Measurements from ENCODE around the gene TANK. TPM values are rescaled to one million over a fixed set of nuclear protein-coding genes. Genes with fewer than 3 reads are reported as not detected.
"Not testable (repeated sequence)": the region's sequence is repeated elsewhere in the genome, so short reads cannot be mapped to it uniquely, and the experiment has no call there.

Gene TANK
- total and polyA plus RNA-seq, 4 donors, result 17.2 to 62.1 (median 42.3) TPM

DNA sequence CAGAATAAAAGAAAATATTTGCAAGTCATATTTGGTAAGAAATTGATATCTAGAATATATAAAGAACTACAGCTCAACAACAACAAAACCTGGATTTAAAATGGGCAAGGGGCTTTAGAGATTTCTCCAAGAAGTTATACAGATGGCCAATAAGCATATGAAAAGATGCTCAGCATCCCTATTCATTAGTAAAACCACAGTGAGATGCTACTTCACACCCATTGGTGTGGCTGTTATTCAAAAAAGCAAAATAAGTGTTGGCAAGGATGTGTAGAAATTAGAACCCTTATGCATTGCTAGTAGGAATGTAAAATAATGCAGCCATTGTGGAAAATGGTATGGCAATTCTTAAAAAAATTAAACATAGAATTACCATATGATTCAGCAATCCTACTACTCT is 29.8 kb downstream of the TANK start:
- H3K27ac ChIP-seq (ENCODE audit: low read depth in 1 of 2, low read length in 2 of 2), result no peak overlapping the region
- H3K27me3 ChIP-seq (ENCODE audit: control insufficient read depth in 4 of 4, insufficient read depth in 4 of 4, low read length in 3 of 4), result no peaks in the 10 kb centered on the region
- no peak overlapping the region for H3K9ac ChIP-seq (ENCODE audit: low read depth in 1 of 2, low read length in 2 of 2)
- peaks cover 0 to 20% (median 8%) of the 10 kb centered on the region in 4 donors for H3K36me3 ChIP-seq (ENCODE audit: control insufficient read depth in 4 of 4, insufficient read depth in 3 of 4, low read depth in 1 of 4, low read length in 3 of 4)
- DNase-seq (ENCODE audit: low spot score), result no peak
- H3K4me1 ChIP-seq (ENCODE audit: control insufficient read depth in 4 of 4, insufficient read depth in 4 of 4, low read length in 3 of 4), result no peaks in the 10 kb centered on the region
- H3K4me3 ChIP-seq (ENCODE audit: low read depth in 1 of 3, low read length in 3 of 3), result no peak overlapping the region
- TF ChIP-seq FOXA1 (IDR thresholded peaks at IDR 0.05), result no peak
- no peak for TF ChIP-seq RAD21 (IDR thresholded peaks at IDR 0.05)
- TF ChIP-seq, protein P1, sequence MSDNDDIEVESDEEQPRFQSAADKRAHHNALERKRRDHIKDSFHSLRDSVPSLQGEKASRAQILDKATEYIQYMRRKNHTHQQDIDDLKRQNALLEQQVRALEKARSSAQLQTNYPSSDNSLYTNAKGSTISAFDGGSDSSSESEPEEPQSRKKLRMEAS (IDR thresholded peaks at IDR 0.05), result no peak
- TF ChIP-seq GABPA (IDR thresholded peaks at IDR 0.05 in 1 of 2, conservative IDR thresholded peaks at IDR 0.05 in 1 of 2), result no peak
- TF ChIP-seq, protein P2, sequence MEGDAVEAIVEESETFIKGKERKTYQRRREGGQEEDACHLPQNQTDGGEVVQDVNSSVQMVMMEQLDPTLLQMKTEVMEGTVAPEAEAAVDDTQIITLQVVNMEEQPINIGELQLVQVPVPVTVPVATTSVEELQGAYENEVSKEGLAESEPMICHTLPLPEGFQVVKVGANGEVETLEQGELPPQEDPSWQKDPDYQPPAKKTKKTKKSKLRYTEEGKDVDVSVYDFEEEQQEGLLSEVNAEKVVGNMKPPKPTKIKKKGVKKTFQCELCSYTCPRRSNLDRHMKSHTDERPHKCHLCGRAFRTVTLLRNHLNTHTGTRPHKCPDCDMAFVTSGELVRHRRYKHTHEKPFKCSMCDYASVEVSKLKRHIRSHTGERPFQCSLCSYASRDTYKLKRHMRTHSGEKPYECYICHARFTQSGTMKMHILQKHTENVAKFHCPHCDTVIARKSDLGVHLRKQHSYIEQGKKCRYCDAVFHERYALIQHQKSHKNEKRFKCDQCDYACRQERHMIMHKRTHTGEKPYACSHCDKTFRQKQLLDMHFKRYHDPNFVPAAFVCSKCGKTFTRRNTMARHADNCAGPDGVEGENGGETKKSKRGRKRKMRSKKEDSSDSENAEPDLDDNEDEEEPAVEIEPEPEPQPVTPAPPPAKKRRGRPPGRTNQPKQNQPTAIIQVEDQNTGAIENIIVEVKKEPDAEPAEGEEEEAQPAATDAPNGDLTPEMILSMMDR (IDR thresholded peaks at IDR 0.05; ENCODE audit: low read depth, low read length, missing input control), result no peak
- no peak for TF ChIP-seq YY1 (IDR thresholded peaks at IDR 0.05)
- TF ChIP-seq, protein P3, sequence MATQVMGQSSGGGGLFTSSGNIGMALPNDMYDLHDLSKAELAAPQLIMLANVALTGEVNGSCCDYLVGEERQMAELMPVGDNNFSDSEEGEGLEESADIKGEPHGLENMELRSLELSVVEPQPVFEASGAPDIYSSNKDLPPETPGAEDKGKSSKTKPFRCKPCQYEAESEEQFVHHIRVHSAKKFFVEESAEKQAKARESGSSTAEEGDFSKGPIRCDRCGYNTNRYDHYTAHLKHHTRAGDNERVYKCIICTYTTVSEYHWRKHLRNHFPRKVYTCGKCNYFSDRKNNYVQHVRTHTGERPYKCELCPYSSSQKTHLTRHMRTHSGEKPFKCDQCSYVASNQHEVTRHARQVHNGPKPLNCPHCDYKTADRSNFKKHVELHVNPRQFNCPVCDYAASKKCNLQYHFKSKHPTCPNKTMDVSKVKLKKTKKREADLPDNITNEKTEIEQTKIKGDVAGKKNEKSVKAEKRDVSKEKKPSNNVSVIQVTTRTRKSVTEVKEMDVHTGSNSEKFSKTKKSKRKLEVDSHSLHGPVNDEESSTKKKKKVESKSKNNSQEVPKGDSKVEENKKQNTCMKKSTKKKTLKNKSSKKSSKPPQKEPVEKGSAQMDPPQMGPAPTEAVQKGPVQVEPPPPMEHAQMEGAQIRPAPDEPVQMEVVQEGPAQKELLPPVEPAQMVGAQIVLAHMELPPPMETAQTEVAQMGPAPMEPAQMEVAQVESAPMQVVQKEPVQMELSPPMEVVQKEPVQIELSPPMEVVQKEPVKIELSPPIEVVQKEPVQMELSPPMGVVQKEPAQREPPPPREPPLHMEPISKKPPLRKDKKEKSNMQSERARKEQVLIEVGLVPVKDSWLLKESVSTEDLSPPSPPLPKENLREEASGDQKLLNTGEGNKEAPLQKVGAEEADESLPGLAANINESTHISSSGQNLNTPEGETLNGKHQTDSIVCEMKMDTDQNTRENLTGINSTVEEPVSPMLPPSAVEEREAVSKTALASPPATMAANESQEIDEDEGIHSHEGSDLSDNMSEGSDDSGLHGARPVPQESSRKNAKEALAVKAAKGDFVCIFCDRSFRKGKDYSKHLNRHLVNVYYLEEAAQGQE (IDR thresholded peaks at IDR 0.05), result no peak
- no peak for TF ChIP-seq HNF4G (IDR thresholded peaks at IDR 0.05)
- TF ChIP-seq, protein P4, sequence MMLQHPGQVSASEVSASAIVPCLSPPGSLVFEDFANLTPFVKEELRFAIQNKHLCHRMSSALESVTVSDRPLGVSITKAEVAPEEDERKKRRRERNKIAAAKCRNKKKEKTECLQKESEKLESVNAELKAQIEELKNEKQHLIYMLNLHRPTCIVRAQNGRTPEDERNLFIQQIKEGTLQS (IDR thresholded peaks at IDR 0.05), result no peak
- no peak for TF ChIP-seq SP1 (IDR thresholded peaks at IDR 0.05)
- TF ChIP-seq, protein P5, sequence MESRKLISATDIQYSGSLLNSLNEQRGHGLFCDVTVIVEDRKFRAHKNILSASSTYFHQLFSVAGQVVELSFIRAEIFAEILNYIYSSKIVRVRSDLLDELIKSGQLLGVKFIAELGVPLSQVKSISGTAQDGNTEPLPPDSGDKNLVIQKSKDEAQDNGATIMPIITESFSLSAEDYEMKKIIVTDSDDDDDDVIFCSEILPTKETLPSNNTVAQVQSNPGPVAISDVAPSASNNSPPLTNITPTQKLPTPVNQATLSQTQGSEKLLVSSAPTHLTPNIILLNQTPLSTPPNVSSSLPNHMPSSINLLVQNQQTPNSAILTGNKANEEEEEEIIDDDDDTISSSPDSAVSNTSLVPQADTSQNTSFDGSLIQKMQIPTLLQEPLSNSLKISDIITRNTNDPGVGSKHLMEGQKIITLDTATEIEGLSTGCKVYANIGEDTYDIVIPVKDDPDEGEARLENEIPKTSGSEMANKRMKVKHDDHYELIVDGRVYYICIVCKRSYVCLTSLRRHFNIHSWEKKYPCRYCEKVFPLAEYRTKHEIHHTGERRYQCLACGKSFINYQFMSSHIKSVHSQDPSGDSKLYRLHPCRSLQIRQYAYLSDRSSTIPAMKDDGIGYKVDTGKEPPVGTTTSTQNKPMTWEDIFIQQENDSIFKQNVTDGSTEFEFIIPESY (IDR thresholded peaks at IDR 0.05), result no peak
- no peak for TF ChIP-seq TAF1 (conservative IDR thresholded peaks at IDR 0.05)
- no peaks in the 10 kb centered on the region for H3K9me3 ChIP-seq (ENCODE audit: control insufficient read depth in 4 of 4, low read length in 3 of 4)

DNA sequence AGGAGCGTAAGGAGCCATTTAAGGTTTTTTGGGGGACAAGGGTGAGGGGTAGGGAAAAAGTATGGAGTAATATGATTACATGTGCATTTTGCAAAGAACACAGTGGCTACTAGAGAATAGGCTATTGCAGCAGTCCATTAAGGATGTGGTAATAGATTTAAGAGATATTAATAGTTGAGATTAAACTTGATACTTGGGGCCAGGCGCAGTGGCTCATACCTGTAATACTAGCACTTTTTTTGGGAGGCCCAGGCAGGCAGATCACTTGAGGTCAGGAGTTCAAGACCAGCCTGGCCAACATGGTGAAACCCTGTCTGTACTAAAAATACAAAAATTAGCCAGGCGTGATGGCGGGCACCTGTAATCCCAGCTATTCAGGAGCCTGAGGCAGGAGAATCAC is 35.4 kb downstream of the TANK start:
- H3K9ac ChIP-seq (ENCODE audit: low read depth in 1 of 2, low read length in 2 of 2); H3K4me3 ChIP-seq (ENCODE audit: low read depth in 1 of 3, low read length in 3 of 3); H3K27me3 ChIP-seq (ENCODE audit: control insufficient read depth in 4 of 4, insufficient read depth in 4 of 4, low read length in 3 of 4); H3K27ac ChIP-seq (ENCODE audit: low read depth in 1 of 2, low read length in 2 of 2); DNase-seq (ENCODE audit: low spot score); H3K4me1 ChIP-seq (ENCODE audit: control insufficient read depth in 4 of 4, insufficient read depth in 4 of 4, low read length in 3 of 4); H3K9me3 ChIP-seq (ENCODE audit: control insufficient read depth in 4 of 4, low read length in 3 of 4): not testable (repeated sequence)
- over 99% methylated on average over 4 of the region's 4 CpGs for WGBS
- peaks cover 2 to 22% (median 8%) of the 10 kb centered on the region in 4 donors for H3K36me3 ChIP-seq (ENCODE audit: control insufficient read depth in 4 of 4, insufficient read depth in 3 of 4, low read depth in 1 of 4, low read length in 3 of 4)
